ENCODE data around the gene DCAF5.
A peak's percentile ranks its signal among the peaks of the same experiment; 100 is the strongest.

DCAF5 gene

DNA sequence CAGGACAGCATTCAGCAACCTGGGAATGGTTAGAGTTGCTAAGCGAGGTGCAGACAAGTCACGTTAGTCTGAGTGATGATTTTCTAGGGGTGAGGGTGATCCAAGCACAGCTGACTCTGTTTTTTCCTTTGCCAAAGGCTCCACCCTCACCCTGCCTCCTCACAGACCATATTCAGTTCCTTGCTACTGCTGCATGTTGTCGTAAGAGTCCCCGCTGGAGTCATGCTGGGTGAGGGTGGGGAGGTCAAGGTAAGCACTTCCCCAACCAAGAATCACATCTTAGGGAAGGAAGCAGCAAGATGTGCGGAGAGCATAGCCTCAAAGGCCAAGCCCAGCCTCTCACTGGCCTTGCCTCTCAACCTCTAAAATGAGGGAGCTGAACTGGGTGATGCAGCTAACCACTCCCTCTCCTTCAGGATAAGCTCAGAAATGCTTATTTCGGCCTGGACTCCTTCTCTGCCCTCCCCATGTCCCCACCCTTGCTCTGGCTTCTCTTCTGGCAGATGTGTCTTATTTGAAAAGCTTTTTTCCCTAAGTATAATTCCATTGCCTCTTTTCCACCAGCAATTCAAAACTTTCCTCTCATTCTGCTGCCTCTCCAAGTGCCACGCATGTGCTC lies 107.0 kb downstream of the DCAF5 start:
- Histone ChIP-seq H3K27ac (ENCODE audit: low read length) (peak overlapping the region; percentile 2), H3K9me3 (ENCODE audit: insufficient read depth, low read depth, low read length) (no peaks in the 10 kb centered on the region), H3K27me3 (ENCODE audit: insufficient read depth, low read length) (no peaks in the 10 kb centered on the region), H3K4me1 (ENCODE audit: insufficient read depth, low read length) (peaks cover 38% of the 10 kb centered on the region), H3K36me3 (ENCODE audit: insufficient read depth, low read depth, low read length) (no peaks in the 10 kb centered on the region), H3K9ac (ENCODE audit: low read depth, low read length) (peak overlapping the region; percentile 30; the same call in 1 of the 2 replicates), H3K4me3 (ENCODE audit: low read length) (0 out of 2 replicates have a peak overlapping the region, but pooled peaks have one; percentile 3)

DNA sequence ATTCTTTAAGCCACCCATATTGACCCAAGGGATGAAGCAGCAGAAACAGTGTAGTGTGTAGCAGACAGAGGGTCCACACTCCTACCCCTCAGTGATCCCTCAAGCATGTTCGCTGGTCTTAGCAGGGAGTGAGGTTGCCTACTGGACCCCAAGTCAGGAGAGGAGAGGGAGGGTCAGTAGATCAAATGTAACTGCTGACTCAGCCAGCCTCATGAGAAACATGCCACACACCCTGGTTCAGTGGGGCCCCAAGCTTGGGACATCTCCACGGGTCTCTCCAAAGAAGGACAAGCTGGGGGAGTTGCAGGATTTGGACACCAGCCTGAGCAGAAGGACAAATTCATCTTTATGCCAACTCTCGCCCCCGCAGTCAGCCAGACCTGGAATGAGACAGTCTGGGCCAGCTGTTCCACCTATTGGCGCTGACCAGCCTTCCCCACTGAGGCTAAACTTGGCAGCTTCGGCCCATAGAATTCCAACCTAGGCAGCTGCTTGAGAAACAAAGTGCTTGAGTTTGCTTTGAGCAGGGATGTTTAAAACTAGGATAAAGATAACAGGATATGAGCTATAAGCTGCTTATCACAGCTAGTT lies 107.9 kb downstream of the DCAF5 start:
- no peak overlapping the region for H3K9ac ChIP-seq (ENCODE audit: low read depth, low read length)
- H3K36me3 ChIP-seq (ENCODE audit: insufficient read depth, low read depth, low read length), result no peaks in the 10 kb centered on the region
- H3K27me3 ChIP-seq (ENCODE audit: insufficient read depth, low read length), result no peaks in the 10 kb centered on the region
- H3K27ac ChIP-seq (ENCODE audit: low read length), result no peak overlapping the region
- 0 out of 2 replicates have a peak overlapping the region, but pooled peaks have one; percentile 3 for H3K4me3 ChIP-seq (ENCODE audit: low read length)
- H3K9me3 ChIP-seq (ENCODE audit: insufficient read depth, low read depth, low read length), result no peaks in the 10 kb centered on the region
- H3K4me1 ChIP-seq (ENCODE audit: insufficient read depth, low read length), result peaks cover 29% of the 10 kb centered on the region

- H3K4me1 ChIP-seq (ENCODE audit: insufficient read depth, low read length), result peaks cover 23% of the 10 kb centered on the region
- no peak overlapping the region for H3K9ac ChIP-seq (ENCODE audit: low read depth, low read length)
- no peak overlapping the region for H3K4me3 ChIP-seq (ENCODE audit: low read length)
- no peaks in the 10 kb centered on the region for H3K9me3 ChIP-seq (ENCODE audit: insufficient read depth, low read depth, low read length)
- no peak overlapping the region for H3K27ac ChIP-seq (ENCODE audit: low read length)
- no peaks in the 10 kb centered on the region for H3K36me3 ChIP-seq (ENCODE audit: insufficient read depth, low read depth, low read length)
- H3K27me3 ChIP-seq (ENCODE audit: insufficient read depth, low read length), result no peaks in the 10 kb centered on the region
These were observed 108.6 kb downstream of the DCAF5 start for GRCh38 chr14:69044296-69044695.

- no peak overlapping the region for H3K9ac ChIP-seq (ENCODE audit: low read depth, low read length)
- H3K9me3 ChIP-seq (ENCODE audit: insufficient read depth, low read depth, low read length), result no peaks in the 10 kb centered on the region
- H3K36me3 ChIP-seq (ENCODE audit: insufficient read depth, low read depth, low read length), result no peaks in the 10 kb centered on the region
- H3K27ac ChIP-seq (ENCODE audit: low read length), result no peak overlapping the region
- no peaks in the 10 kb centered on the region for H3K27me3 ChIP-seq (ENCODE audit: insufficient read depth, low read length)
- no peak overlapping the region for H3K4me3 ChIP-seq (ENCODE audit: low read length)
- peaks cover 23% of the 10 kb centered on the region for H3K4me1 ChIP-seq (ENCODE audit: insufficient read depth, low read length)
These were observed 109.2 kb downstream of the DCAF5 start for GRCh38 chr14:69043596-69044260.

- no peaks in the 10 kb centered on the region for H3K27me3 ChIP-seq (ENCODE audit: insufficient read depth, low read length)
- H3K4me3 ChIP-seq (ENCODE audit: low read length), result no peak overlapping the region
- no peaks in the 10 kb centered on the region for H3K36me3 ChIP-seq (ENCODE audit: insufficient read depth, low read depth, low read length)
- H3K9me3 ChIP-seq (ENCODE audit: insufficient read depth, low read depth, low read length), result no peaks in the 10 kb centered on the region
- peaks cover 29% of the 10 kb centered on the region for H3K4me1 ChIP-seq (ENCODE audit: insufficient read depth, low read length)
- no peak overlapping the region for H3K9ac ChIP-seq (ENCODE audit: low read depth, low read length)
- no peak overlapping the region for H3K27ac ChIP-seq (ENCODE audit: low read length)
These were observed 110.0 kb downstream of the DCAF5 start for GRCh38 chr14:69042787-69043444.

GRCh38 chr14:69042299-69042698 lies 110.6 kb downstream of the DCAF5 start:
- H3K27ac ChIP-seq (ENCODE audit: low read length), result no peak overlapping the region

GRCh38 chr14:69041783-69042182 lies 111.1 kb downstream of the DCAF5 start:
- Histone ChIP-seq H3K27me3 (ENCODE audit: insufficient read depth, low read length) (no peaks in the 10 kb centered on the region), H3K4me1 (ENCODE audit: insufficient read depth, low read length) (peaks cover 37% of the 10 kb centered on the region), H3K36me3 (ENCODE audit: insufficient read depth, low read depth, low read length) (no peaks in the 10 kb centered on the region), H3K9me3 (ENCODE audit: insufficient read depth, low read depth, low read length) (no peaks in the 10 kb centered on the region), H3K27ac (ENCODE audit: low read length) (no peak overlapping the region), H3K9ac (ENCODE audit: low read depth, low read length) (no peak overlapping the region), H3K4me3 (ENCODE audit: low read length) (no peak overlapping the region)

More at GRCh38 chr14:69042299-69042698, 110.6 kb downstream of the DCAF5 start:
- Histone ChIP-seq H3K36me3 (ENCODE audit: insufficient read depth, low read depth, low read length) (no peaks in the 10 kb centered on the region), H3K27me3 (ENCODE audit: insufficient read depth, low read length) (no peaks in the 10 kb centered on the region), H3K4me3 (ENCODE audit: low read length) (no peak overlapping the region), H3K9me3 (ENCODE audit: insufficient read depth, low read depth, low read length) (no peaks in the 10 kb centered on the region), H3K4me1 (ENCODE audit: insufficient read depth, low read length) (peaks cover 33% of the 10 kb centered on the region), H3K9ac (ENCODE audit: low read depth, low read length) (no peak overlapping the region)

GRCh38 chr14:69040353-69040752 lies 112.6 kb downstream of the DCAF5 start:
- Histone ChIP-seq H3K27ac (ENCODE audit: low read length) (no peak overlapping the region), H3K9me3 (ENCODE audit: insufficient read depth, low read depth, low read length) (no peaks in the 10 kb centered on the region), H3K4me1 (ENCODE audit: insufficient read depth, low read length) (peaks cover 24% of the 10 kb centered on the region), H3K4me3 (ENCODE audit: low read length) (no peak overlapping the region), H3K9ac (ENCODE audit: low read depth, low read length) (no peak overlapping the region), H3K36me3 (ENCODE audit: insufficient read depth, low read depth, low read length) (no peaks in the 10 kb centered on the region), H3K27me3 (ENCODE audit: insufficient read depth, low read length) (no peaks in the 10 kb centered on the region)

GRCh38 chr14:69039288-69039628 lies 113.7 kb downstream of the DCAF5 start:
- Histone ChIP-seq H3K4me1 (ENCODE audit: insufficient read depth, low read length) (peaks cover 18% of the 10 kb centered on the region), H3K9me3 (ENCODE audit: insufficient read depth, low read depth, low read length) (no peaks in the 10 kb centered on the region), H3K4me3 (ENCODE audit: low read length) (no peak overlapping the region), H3K9ac (ENCODE audit: low read depth, low read length) (no peak overlapping the region), H3K27me3 (ENCODE audit: insufficient read depth, low read length) (no peaks in the 10 kb centered on the region), H3K36me3 (ENCODE audit: insufficient read depth, low read depth, low read length) (no peaks in the 10 kb centered on the region), H3K27ac (ENCODE audit: low read length) (no peak overlapping the region)

GRCh38 chr14:69038455-69039287 lies 114.2 kb downstream of the DCAF5 start:
- H3K4me1 ChIP-seq (ENCODE audit: insufficient read depth, low read length), result peaks cover 18% of the 10 kb centered on the region
- H3K27me3 ChIP-seq (ENCODE audit: insufficient read depth, low read length), result no peaks in the 10 kb centered on the region
- no peaks in the 10 kb centered on the region for H3K9me3 ChIP-seq (ENCODE audit: insufficient read depth, low read depth, low read length)
- no peak overlapping the region for H3K27ac ChIP-seq (ENCODE audit: low read length)
- H3K36me3 ChIP-seq (ENCODE audit: insufficient read depth, low read depth, low read length), result no peaks in the 10 kb centered on the region
- H3K4me3 ChIP-seq (ENCODE audit: low read length), result no peak overlapping the region
- H3K9ac ChIP-seq (ENCODE audit: low read depth, low read length), result no peak overlapping the region

DNA sequence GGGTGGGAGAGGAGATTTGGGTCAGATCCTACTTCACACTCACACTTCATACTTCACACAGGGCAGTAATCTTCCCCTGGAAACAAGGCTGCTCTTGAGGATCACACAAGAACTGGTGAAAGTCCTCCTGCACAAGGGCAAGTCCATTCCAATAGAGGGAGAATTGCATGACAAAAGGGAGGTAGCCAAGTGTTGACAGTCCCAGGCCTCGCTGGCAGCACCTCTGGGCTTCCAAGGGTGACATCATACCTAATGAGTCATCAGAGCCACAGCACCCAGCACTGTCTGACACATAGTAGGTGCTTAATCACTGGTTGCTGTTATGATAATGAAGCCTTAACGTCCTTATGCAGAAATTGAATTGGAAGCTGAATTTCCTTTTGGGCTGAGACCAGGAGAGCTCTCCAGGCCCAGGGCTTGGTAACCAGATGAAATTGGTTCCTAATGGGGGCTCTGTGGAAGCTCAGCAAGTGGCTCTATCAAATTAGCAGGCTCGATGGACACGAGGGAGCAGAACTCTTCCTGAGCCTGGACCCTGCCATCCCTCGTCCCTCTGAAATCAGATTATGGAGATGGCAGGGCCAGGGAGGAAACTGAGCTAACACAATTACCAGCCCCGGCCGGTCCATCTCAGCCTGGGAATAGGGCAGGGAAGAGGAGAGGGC lies 115.0 kb downstream of the DCAF5 start:
- Histone ChIP-seq H3K27ac (ENCODE audit: low read length) (no peak overlapping the region), H3K27me3 (ENCODE audit: insufficient read depth, low read length) (no peaks in the 10 kb centered on the region), H3K9ac (ENCODE audit: low read depth, low read length) (no peak overlapping the region), H3K36me3 (ENCODE audit: insufficient read depth, low read depth, low read length) (no peaks in the 10 kb centered on the region), H3K4me1 (ENCODE audit: insufficient read depth, low read length) (peaks cover 18% of the 10 kb centered on the region), H3K4me3 (ENCODE audit: low read length) (peak overlapping the region; percentile 9; the same call in 1 of the 2 replicates), H3K9me3 (ENCODE audit: insufficient read depth, low read depth, low read length) (no peaks in the 10 kb centered on the region)

Measured in iPS-20b (cell line).